ENCODE measurements around the gene GRK3. TPM values are rescaled to one million over a fixed set of nuclear protein-coding genes. Genes with fewer than 3 reads are reported as not detected.
A peak's percentile ranks its signal among the peaks of the same experiment; 100 is the strongest.

GRK3 gene
- total and polyA plus RNA-seq, 10 of the 15 experiments (the other 5 are each of a cell fraction or from before 2014, with no cell fraction given) = 3.1 to 35.1 (median 14.7) TPM

- no peaks in the 10 kb centered on the region for H4K20me1 ChIP-seq (ENCODE audit: control insufficient read depth, insufficient read depth)
- CTCF ChIA-PET = no interaction called here
- SMC1A ChIA-PET (ENCODE audit: uncharacterized antibody, unreplicated experiment) = no interaction called here
- TSS peak; percentile 16 for BruUV-seq (replicated peaks)
- no peak overlapping the region for H3K4me2 ChIP-seq (ENCODE audit: control insufficient read depth, insufficient read depth)
- no peak overlapping the region for H3K27ac ChIP-seq (ENCODE audit: control insufficient read depth, insufficient read depth)
- no peaks in the 10 kb centered on the region for H3K4me1 ChIP-seq (ENCODE audit: control insufficient read depth, insufficient read depth, low read length)
- H3K9ac ChIP-seq (ENCODE audit: control insufficient read depth, insufficient read depth, low read length) = no peak overlapping the region
- no peaks in the 10 kb centered on the region for H3K9me3 ChIP-seq (replicated peaks; ENCODE audit: control insufficient read depth, insufficient read depth, low read length)
- RAD21 ChIA-PET (ENCODE audit: unreplicated experiment) = no interaction called here
- no peak for FAIRE-seq
- POLR2A ChIA-PET = no interaction called here
- no peak for ATAC-seq
- H3K36me3 ChIP-seq (ENCODE audit: control insufficient read depth in 2 of 2, insufficient read depth in 2 of 2, low read length in 1 of 2) = peaks cover 4% of the 10 kb centered on the region in 2 experiments; a peak in 3 of 4 replicates
- DNase-seq (ENCODE audit: low read depth, low spot score) = no peak
- in situ Hi-C loops (cut with MboI) (no loop called here), intact Hi-C loops (cut with micrococcal nuclease; ENCODE audit: unreplicated experiment) (no loop called here)
- no peaks in the 10 kb centered on the region for H3K27me3 ChIP-seq (replicated peaks in 1 of 2; ENCODE audit: control insufficient read depth in 2 of 2, insufficient read depth in 2 of 2, low read length in 1 of 2)
- no peaks in the 10 kb centered on the region for H3K79me2 ChIP-seq (ENCODE audit: control insufficient read depth, insufficient read depth, low read length)
- TF ChIP-seq NR2C2 (IDR thresholded peaks at IDR 0.05; ENCODE audit: borderline replicate concordance, control insufficient read depth, insufficient read length, low read depth) (no peak), CREM (IDR thresholded peaks at IDR 0.05; ENCODE audit: low read depth) (no peak), ESRRA (IDR thresholded peaks at IDR 0.05; ENCODE audit: low read length) (no peak), RELB (IDR thresholded peaks at IDR 0.05; ENCODE audit: low read depth) (no peak), ZZZ3 (IDR thresholded peaks at IDR 0.05; ENCODE audit: control insufficient read depth, insufficient read length, low read depth) (no peak), RUNX3 (IDR thresholded peaks at IDR 0.05; ENCODE audit: low read length) (no peak), POLR2AphosphoS2 (IDR thresholded peaks at IDR 0.05; ENCODE audit: low read depth, low read length) (no peak), SMC3 (IDR thresholded peaks at IDR 0.05; ENCODE audit: borderline replicate concordance, low read length) (no peak), TCF7 (IDR thresholded peaks at IDR 0.05; ENCODE audit: borderline replicate concordance) (no peak)
- H3K4me3 ChIP-seq = no peak overlapping the region
- WGBS (ENCODE audit: insufficient coverage, insufficient replicate concordance, low lambda C conversion rate, missing lambda C conversion rate) = 96% methylated on average over 3 of the region's 3 CpGs
- H2AFZ ChIP-seq (ENCODE audit: control insufficient read depth, low read depth, low read length) = no peak overlapping the region
These were observed 158.2 kb downstream of the GRK3 start for GRCh38 chr22:25722626-25723025.

All from GM12878 (cell line).